ENCODE results near the gene SCUBE3.

The SCUBE3 gene

GRCh38 chr6:35280903-35281302 lies 67.1 kb downstream of the SCUBE3 start:
- H3K27me3 ChIP-seq (ENCODE audit: low read length) = no peaks in the 10 kb centered on the region
- H3K36me3 ChIP-seq (ENCODE audit: low read length) = peaks cover 15% of the 10 kb centered on the region; the same call in 1 of the 2 replicates
- H3F3A ChIP-seq (ENCODE audit: insufficient read depth) = no peaks in the 10 kb centered on the region
- H3K4me3 ChIP-seq (ENCODE audit: insufficient read depth, low read length, poor library complexity, severe bottlenecking) = no peak overlapping the region
- H4K20me1 ChIP-seq (ENCODE audit: low read depth, low read length) = no peaks in the 10 kb centered on the region
- H3K27ac ChIP-seq (ENCODE audit: low read depth, low read length) = no peak overlapping the region
- H2AFZ ChIP-seq (ENCODE audit: low read depth, low read length, severe bottlenecking) = no peak overlapping the region
- H3K9me3 ChIP-seq (ENCODE audit: insufficient read depth, low read length) = no peaks in the 10 kb centered on the region
- no peak overlapping the region for H3K9ac ChIP-seq (ENCODE audit: low read length)
- no peaks in the 10 kb centered on the region for H3K9me2 ChIP-seq (replicated peaks; ENCODE audit: insufficient read depth, low read length)
- TF ChIP-seq CTCF (IDR thresholded peaks at IDR 0.05; ENCODE audit: insufficient read depth, low read length, poor library complexity, severe bottlenecking) (no peak), EZH2phosphoT487 (conservative IDR thresholded peaks at IDR 0.05; ENCODE audit: low read length) (no peak)
- H3K4me2 ChIP-seq (ENCODE audit: low read depth, low read length, poor library complexity, severe bottlenecking) = no peak overlapping the region
- no peaks in the 10 kb centered on the region for H3K79me2 ChIP-seq (ENCODE audit: insufficient read depth, low read length)

GRCh38 chr6:35282472-35282871 lies 68.7 kb downstream of the SCUBE3 start:
- Histone ChIP-seq H3K9me2 (replicated peaks; ENCODE audit: insufficient read depth, low read length) (no peaks in the 10 kb centered on the region), H3K79me2 (ENCODE audit: insufficient read depth, low read length) (no peaks in the 10 kb centered on the region), H3K36me3 (ENCODE audit: low read length) (peaks cover 15% of the 10 kb centered on the region; the same call in 1 of the 2 replicates), H3F3A (ENCODE audit: insufficient read depth) (no peaks in the 10 kb centered on the region), H3K4me3 (ENCODE audit: insufficient read depth, low read length, poor library complexity, severe bottlenecking) (no peak overlapping the region), H3K4me2 (ENCODE audit: low read depth, low read length, poor library complexity, severe bottlenecking) (no peak overlapping the region), H3K9me3 (ENCODE audit: insufficient read depth, low read length) (no peaks in the 10 kb centered on the region), H4K20me1 (ENCODE audit: low read depth, low read length) (no peaks in the 10 kb centered on the region), H3K27ac (ENCODE audit: low read depth, low read length) (no peak overlapping the region), H3K27me3 (ENCODE audit: low read length) (no peaks in the 10 kb centered on the region), H2AFZ (ENCODE audit: low read depth, low read length, severe bottlenecking) (no peak overlapping the region), H3K9ac (ENCODE audit: low read length) (no peak overlapping the region)
- TF ChIP-seq EZH2phosphoT487 (conservative IDR thresholded peaks at IDR 0.05; ENCODE audit: low read length) = no peak
- TF ChIP-seq CTCF (IDR thresholded peaks at IDR 0.05; ENCODE audit: insufficient read depth, low read length, poor library complexity, severe bottlenecking) = no peak

- Histone ChIP-seq H3K4me3 (ENCODE audit: insufficient read depth, low read length, poor library complexity, severe bottlenecking) (no peak overlapping the region), H3K79me2 (ENCODE audit: insufficient read depth, low read length) (no peaks in the 10 kb centered on the region), H3K9me2 (replicated peaks; ENCODE audit: insufficient read depth, low read length) (no peaks in the 10 kb centered on the region), H3F3A (ENCODE audit: insufficient read depth) (no peaks in the 10 kb centered on the region), H3K27ac (ENCODE audit: low read depth, low read length) (no peak overlapping the region), H3K9ac (ENCODE audit: low read length) (no peak overlapping the region), H3K36me3 (ENCODE audit: low read length) (peaks cover 15% of the 10 kb centered on the region; the same call in 1 of the 2 replicates), H3K27me3 (ENCODE audit: low read length) (no peaks in the 10 kb centered on the region), H3K9me3 (ENCODE audit: insufficient read depth, low read length) (no peaks in the 10 kb centered on the region), H3K4me2 (ENCODE audit: low read depth, low read length, poor library complexity, severe bottlenecking) (no peak overlapping the region), H4K20me1 (ENCODE audit: low read depth, low read length) (no peaks in the 10 kb centered on the region), H2AFZ (ENCODE audit: low read depth, low read length, severe bottlenecking) (no peak overlapping the region)
- TF ChIP-seq EZH2phosphoT487 (conservative IDR thresholded peaks at IDR 0.05; ENCODE audit: low read length) (no peak), CTCF (IDR thresholded peaks at IDR 0.05; ENCODE audit: insufficient read depth, low read length, poor library complexity, severe bottlenecking) (no peak)
Observed at GRCh38 chr6:35283361-35283760, 69.6 kb downstream of the SCUBE3 start.
